Body of pancreas (tissue), 4 donors: ENCODE measurements around the gene NEU4. TPM values are rescaled to one million over a fixed set of nuclear protein-coding genes. Genes with fewer than 3 reads are reported as not detected.

Experiments
- ATAC-seq: fragments of 150-250 bp; one replicate; pipeline ENCODE4 v1.9.1; 2016
- DNase-seq, 4 donors: peaks; one replicate each; pipeline ENCODE4 v3.0.0-alpha.2; 2019
- H3K27ac ChIP-seq, 4 donors: fragments of 200-600 bp; sonication (generic); 1 replicate in 3 of 4; 2 replicates in 1 of 4; pipeline versions ENCODE4 v1.5.1 to v1.6.1; 2016 to 2019; ENCODE audit warnings: mild to moderate bottlenecking in 1 of 4, mixed read lengths in 1 of 4, moderate library complexity in 1 of 4
- H3K27me3 ChIP-seq, 2 donors: fragments of 200-600 bp; sonication (generic); one replicate each; pipeline ENCODE4 v1.6.0; 2016; ENCODE audit warnings: mild to moderate bottlenecking in 1 of 2
- H3K36me3 ChIP-seq, 2 donors: fragments of 200-600 bp; sonication (generic); replicated peaks in 1 of 2; 2 replicates each; pipeline ENCODE4 v1.5.1; 2016; ENCODE audit warnings: low read depth in 2 of 2; ENCODE audit not compliant: insufficient read depth in 1 of 2
- H3K4me1 ChIP-seq: fragments of 200-600 bp; sonication (generic); one replicate; pipeline ENCODE4 v1.6.0; 2016
- H3K4me3 ChIP-seq, 2 donors: fragments of 200-600 bp; sonication (generic); 1 replicate in 1 of 2; 2 replicates in 1 of 2; pipeline ENCODE4 v1.5.1; 2016 to 2019
- H3K9me3 ChIP-seq, 3 donors: fragments of 200-600 bp; sonication (generic); 1 replicate in 2 of 3; 2 replicates in 1 of 3; pipeline ENCODE4 v1.5.1; 2016
- POLR2A ChIP-seq, 3 donors: fragments of 450-650 bp; IDR thresholded peaks; one replicate each; pipeline ENCODE4 v1.6.1; 2016; ENCODE audit warnings: antibody characterized with exemption in 3 of 3, mild to moderate bottlenecking in 2 of 3
- WGBS, 2 donors: methylation state at CpG; one replicate each; pipeline ENCODE4 v1.1.5; 2017; 5-methylcytosine and 5-hydroxymethylcytosine counted together
- intact Hi-C: fragments of 100-400 bp; cut with DNase I; formaldehyde crosslinking; loops from one replicate; pipeline ENCODE4 v1.15.1; 2023
- total RNA-seq, 2 donors: library from RNA; depleted of rRNA; stranded (reverse); fragments of >200 nt; gene quantifications; one replicate each; pipeline ENCODE4 v1.1.0, GENCODE V29; 2016
- TF ChIP-seq, protein P1 (sequence below), 7 experiments: fragments of 450-650 bp in 4 of 7; fragments of 200-600 bp in 3 of 7; sonication (generic) in 3 of 7; IDR thresholded peaks; one replicate each; pipeline ENCODE4 v1.5.1; 2016 to 2019; ENCODE audit warnings: antibody characterized with exemption in 7 of 7

NEU4 gene
- total RNA-seq, 2 donors from 2014 or later: not detected

- intact Hi-C loops: no loop called here
- TF ChIP-seq, protein P1, sequence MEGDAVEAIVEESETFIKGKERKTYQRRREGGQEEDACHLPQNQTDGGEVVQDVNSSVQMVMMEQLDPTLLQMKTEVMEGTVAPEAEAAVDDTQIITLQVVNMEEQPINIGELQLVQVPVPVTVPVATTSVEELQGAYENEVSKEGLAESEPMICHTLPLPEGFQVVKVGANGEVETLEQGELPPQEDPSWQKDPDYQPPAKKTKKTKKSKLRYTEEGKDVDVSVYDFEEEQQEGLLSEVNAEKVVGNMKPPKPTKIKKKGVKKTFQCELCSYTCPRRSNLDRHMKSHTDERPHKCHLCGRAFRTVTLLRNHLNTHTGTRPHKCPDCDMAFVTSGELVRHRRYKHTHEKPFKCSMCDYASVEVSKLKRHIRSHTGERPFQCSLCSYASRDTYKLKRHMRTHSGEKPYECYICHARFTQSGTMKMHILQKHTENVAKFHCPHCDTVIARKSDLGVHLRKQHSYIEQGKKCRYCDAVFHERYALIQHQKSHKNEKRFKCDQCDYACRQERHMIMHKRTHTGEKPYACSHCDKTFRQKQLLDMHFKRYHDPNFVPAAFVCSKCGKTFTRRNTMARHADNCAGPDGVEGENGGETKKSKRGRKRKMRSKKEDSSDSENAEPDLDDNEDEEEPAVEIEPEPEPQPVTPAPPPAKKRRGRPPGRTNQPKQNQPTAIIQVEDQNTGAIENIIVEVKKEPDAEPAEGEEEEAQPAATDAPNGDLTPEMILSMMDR (IDR thresholded peaks at IDR 0.05): no peak
- TF ChIP-seq POLR2A (IDR thresholded peaks at IDR 0.05): no peak
- Histone ChIP-seq H3K4me3 (no peak overlapping the region), H3K4me1 (peaks cover 8% of the 10 kb centered on the region), H3K9me3 (no peaks in the 10 kb centered on the region), H3K27me3 (peaks cover 0 to 20% of the 10 kb centered on the region in 2 donors), H3K27ac (no peak overlapping the region), H3K36me3 (no peaks in the 10 kb centered on the region)
- no peak for ATAC-seq
- DNase-seq: no peak
- 73 to 83% methylated on average over 8 of the region's 8 CpGs for WGBS, 2 donors
Observed at GRCh38 chr2:241862093-241862492, 53.1 kb downstream of the NEU4 start.

DNA sequence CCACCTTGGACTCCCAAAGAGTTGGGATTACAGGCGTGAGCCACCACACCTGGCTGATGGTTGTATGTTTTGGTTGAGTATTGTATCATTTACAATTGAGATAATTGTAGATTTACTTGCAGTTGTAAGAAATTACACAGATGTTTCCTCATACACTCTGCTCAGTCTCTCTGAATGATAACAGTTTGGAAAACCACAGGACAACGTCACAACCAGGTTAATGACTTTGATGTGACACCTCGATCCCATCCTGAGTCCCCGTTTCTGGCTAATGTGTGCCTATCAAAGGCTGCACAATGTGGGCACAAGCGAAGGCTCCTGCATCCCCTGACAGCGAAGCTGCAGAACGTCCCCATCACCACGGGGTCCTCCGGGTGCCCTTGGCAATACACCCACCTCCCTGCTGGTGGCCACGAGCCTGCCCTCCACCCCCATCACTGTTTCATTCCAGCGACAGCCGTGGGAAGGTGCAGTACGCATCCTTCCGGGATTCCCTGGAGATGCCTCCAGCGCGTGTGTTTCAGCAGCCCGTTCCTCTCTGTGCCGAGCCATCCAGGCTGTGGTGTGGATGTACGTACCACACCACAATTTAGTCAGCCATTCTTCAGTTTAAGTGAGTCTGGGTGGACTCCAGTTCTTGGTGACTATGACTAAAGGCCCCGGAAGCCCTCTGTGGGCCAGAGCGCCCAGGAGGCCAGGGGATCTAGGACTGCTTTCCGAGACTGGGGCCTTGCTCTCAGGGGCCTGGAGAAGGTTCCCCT lies 54.0 kb downstream of the NEU4 start:
- Histone ChIP-seq H3K9me3 (no peaks in the 10 kb centered on the region), H3K36me3 (no peaks in the 10 kb centered on the region), H3K4me1 (peaks cover 8% of the 10 kb centered on the region), H3K4me3 (no peak overlapping the region), H3K27ac (no peak overlapping the region), H3K27me3 (peaks cover 0 to 20% of the 10 kb centered on the region in 2 donors)
- 75 to 78% methylated on average over 19 to 22 of the region's 22 CpGs for WGBS, 2 donors
- DNase-seq (no peak), ATAC-seq (no peak)
- TF ChIP-seq, protein P1 (IDR thresholded peaks at IDR 0.05): no peak
- no peak for TF ChIP-seq POLR2A (IDR thresholded peaks at IDR 0.05)
- intact Hi-C loops: no loop called here

DNA sequence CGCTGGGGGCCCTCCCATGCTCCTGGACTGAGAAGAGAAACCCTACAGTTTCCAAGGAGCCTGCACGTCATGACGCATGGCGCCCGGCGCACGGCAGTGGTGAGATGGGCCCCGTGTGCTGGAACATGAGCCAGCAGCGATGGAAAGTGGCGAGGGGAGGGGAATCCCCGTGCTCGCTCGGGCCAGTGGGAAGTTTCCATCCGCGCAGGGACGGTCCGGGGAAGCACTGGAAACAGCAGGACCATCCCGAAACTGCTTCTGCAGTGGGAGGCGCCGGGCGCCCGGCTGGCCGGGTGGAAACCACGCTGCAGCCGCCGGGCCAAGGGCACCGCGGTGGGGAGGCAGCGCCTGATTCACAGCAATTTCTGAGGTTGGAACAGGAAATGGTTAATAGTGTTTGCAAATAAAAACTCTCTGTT lies 54.6 kb downstream of the NEU4 start:
- ATAC-seq (no peak), DNase-seq (no peak)
- no peaks in the 10 kb centered on the region for H3K9me3 ChIP-seq
- H3K27me3 ChIP-seq: peaks cover 0 to 20% of the 10 kb centered on the region in 2 donors
- TF ChIP-seq POLR2A (IDR thresholded peaks at IDR 0.05): no peak
- TF ChIP-seq, protein P1 (IDR thresholded peaks at IDR 0.05): no peak
- intact Hi-C loops: no loop called here
- no peak overlapping the region for H3K27ac ChIP-seq
- WGBS, 2 donors: 20 to 26% methylated on average over 12 to 29 of the region's 29 CpGs
- no peak overlapping the region for H3K4me3 ChIP-seq
- H3K36me3 ChIP-seq: no peaks in the 10 kb centered on the region
- H3K4me1 ChIP-seq: peaks cover 10% of the 10 kb centered on the region

GRCh38 chr2:241864168-241864849 lies 55.3 kb downstream of the NEU4 start:
- Histone ChIP-seq H3K27ac (no peak overlapping the region), H3K27me3 (peaks cover 0 to 20% of the 10 kb centered on the region in 2 donors), H3K36me3 (no peaks in the 10 kb centered on the region), H3K4me1 (peaks cover 10% of the 10 kb centered on the region), H3K4me3 (no peak overlapping the region), H3K9me3 (no peaks in the 10 kb centered on the region)
- no peak for DNase-seq
- TF ChIP-seq POLR2A (IDR thresholded peaks at IDR 0.05): no peak
- TF ChIP-seq, protein P1 (IDR thresholded peaks at IDR 0.05): no peak
- intact Hi-C loops: no loop called here
- no peak for ATAC-seq
- 84 to 93% methylated on average over 2 of the region's 2 CpGs for WGBS, 2 donors
